ENCODE data around the gene KLF16. TPM values are rescaled to one million over a fixed set of nuclear protein-coding genes. Genes with fewer than 3 reads are reported as not detected.

Gene KLF16
- total RNA-seq, 1 experiment from 2014 or later, result 26.7 TPM

- peaks cover 9% of the 10 kb centered on the region; the same call in 1 of the 2 replicates for H3F3A ChIP-seq (ENCODE audit: insufficient read depth, low read depth)
- peaks cover 51% of the 10 kb centered on the region for H3K79me2 ChIP-seq (ENCODE audit: low read depth)
- no peaks in the 10 kb centered on the region for H3K9me2 ChIP-seq (ENCODE audit: insufficient read depth)
- H3K4me3 ChIP-seq, result no peak overlapping the region
- no peak overlapping the region for H3K27ac ChIP-seq
- no peaks in the 10 kb centered on the region for H3K9me3 ChIP-seq (ENCODE audit: insufficient read depth, low read depth)
- no peak for DNase-seq
- no peak overlapping the region for H3K4me2 ChIP-seq
- no TSS peak for BruUV-seq (replicated peaks)
- POLR2A ChIA-PET (ENCODE audit: unreplicated experiment), result no interaction called here
- intact Hi-C loops (cut with micrococcal nuclease; ENCODE audit: unreplicated experiment), result no loop called here
- H4K20me1 ChIP-seq (ENCODE audit: insufficient read depth), result peaks cover 63% of the 10 kb centered on the region
- TF ChIP-seq EZH2 (IDR thresholded peaks at IDR 0.05; ENCODE audit: low read depth) (no peak), CTCF (conservative IDR thresholded peaks at IDR 0.05) (no peak)
- 0 out of 2 replicates have a peak, but pooled peaks cover 11% of the 10 kb centered on the region for H3K4me1 ChIP-seq (replicated peaks; ENCODE audit: insufficient read depth)
- CTCF ChIA-PET, result no interaction called here
- H3K36me3 ChIP-seq (ENCODE audit: low read depth), result no peaks in the 10 kb centered on the region
- no peaks in the 10 kb centered on the region for H3K27me3 ChIP-seq (ENCODE audit: insufficient read depth, low read depth)
- H2AFZ ChIP-seq, result no peak overlapping the region
These were observed 18.8 kb downstream of the KLF16 start for GRCh38 chr19:1844513-1845124.

GRCh38 chr19:1843646-1844394 is 19.6 kb downstream of the KLF16 start:
- ChIA-PET POLR2A (ENCODE audit: unreplicated experiment) (no interaction called here), CTCF (no interaction called here)
- no peak overlapping the region for H3K4me3 ChIP-seq
- H3F3A ChIP-seq (ENCODE audit: insufficient read depth, low read depth), result peaks cover under 1% of the 10 kb centered on the region; the same call in 1 of the 2 replicates
- intact Hi-C loops (cut with micrococcal nuclease; ENCODE audit: unreplicated experiment), result no loop called here
- 0 out of 2 replicates have a peak, but pooled peaks cover 11% of the 10 kb centered on the region for H3K4me1 ChIP-seq (replicated peaks; ENCODE audit: insufficient read depth)
- no TSS peak for BruUV-seq (replicated peaks)
- peaks cover 51% of the 10 kb centered on the region for H3K79me2 ChIP-seq (ENCODE audit: low read depth)
- H4K20me1 ChIP-seq (ENCODE audit: insufficient read depth), result peaks cover 63% of the 10 kb centered on the region
- H2AFZ ChIP-seq, result no peak overlapping the region
- no peaks in the 10 kb centered on the region for H3K36me3 ChIP-seq (ENCODE audit: low read depth)
- H3K4me2 ChIP-seq, result no peak overlapping the region
- no peaks in the 10 kb centered on the region for H3K9me2 ChIP-seq (ENCODE audit: insufficient read depth)
- H3K27me3 ChIP-seq (ENCODE audit: insufficient read depth, low read depth), result no peaks in the 10 kb centered on the region
- no peak for DNase-seq
- TF ChIP-seq CTCF (conservative IDR thresholded peaks at IDR 0.05) (no peak), EZH2 (IDR thresholded peaks at IDR 0.05; ENCODE audit: low read depth) (no peak)
- no peaks in the 10 kb centered on the region for H3K9me3 ChIP-seq (ENCODE audit: insufficient read depth, low read depth)
- no peak overlapping the region for H3K27ac ChIP-seq

GRCh38 chr19:1843116-1843515 is 20.3 kb downstream of the KLF16 start:
- H3K27ac ChIP-seq, result no peak overlapping the region
- intact Hi-C loops (cut with micrococcal nuclease; ENCODE audit: unreplicated experiment), result no loop called here
- BruUV-seq (replicated peaks), result no TSS peak
- POLR2A ChIA-PET (ENCODE audit: unreplicated experiment), result no interaction called here
- H2AFZ ChIP-seq, result no peak overlapping the region
- H3K36me3 ChIP-seq (ENCODE audit: low read depth), result no peaks in the 10 kb centered on the region
- CTCF ChIA-PET, result no interaction called here
- H3K4me2 ChIP-seq, result no peak overlapping the region
- H3F3A ChIP-seq (ENCODE audit: insufficient read depth, low read depth), result no peaks in the 10 kb centered on the region
- 0 out of 2 replicates have a peak, but pooled peaks cover 11% of the 10 kb centered on the region for H3K4me1 ChIP-seq (replicated peaks; ENCODE audit: insufficient read depth)
- H3K4me3 ChIP-seq, result no peak overlapping the region
- DNase-seq, result no peak
- no peaks in the 10 kb centered on the region for H3K9me2 ChIP-seq (ENCODE audit: insufficient read depth)
- TF ChIP-seq CTCF (conservative IDR thresholded peaks at IDR 0.05) (no peak), EZH2 (IDR thresholded peaks at IDR 0.05; ENCODE audit: low read depth) (no peak)
- peaks cover 51% of the 10 kb centered on the region for H3K79me2 ChIP-seq (ENCODE audit: low read depth)
- no peaks in the 10 kb centered on the region for H3K9me3 ChIP-seq (ENCODE audit: insufficient read depth, low read depth)
- H3K27me3 ChIP-seq (ENCODE audit: insufficient read depth, low read depth), result no peaks in the 10 kb centered on the region
- H4K20me1 ChIP-seq (ENCODE audit: insufficient read depth), result peaks cover 64% of the 10 kb centered on the region

Measured in PC-9 (cell line).